Brain microvascular endothelial cell (primary cell): ENCODE measurements around the gene PDLIM1.

Source experiments
- DNase-seq: peaks from one replicate; pipeline ENCODE4 v3.0.0-alpha.2; 2020
- H3K27ac ChIP-seq: fragments of 250-450 bp; sonication (Bioruptor Pico); 2 replicates; pipeline ENCODE4 v1.5.1; 2020; ENCODE audit warnings: mild to moderate bottlenecking, moderate library complexity
- H3K27me3 ChIP-seq: fragments of 250-450 bp; sonication (Bioruptor Pico); replicated peaks from 2 replicates; pipeline ENCODE4 v1.5.1; 2020; ENCODE audit warnings: mild to moderate bottlenecking
- H3K36me3 ChIP-seq: fragments of 250-450 bp; sonication (Bioruptor Pico); replicated peaks from 2 replicates; pipeline ENCODE4 v1.5.1; 2020; ENCODE audit warnings: mild to moderate bottlenecking
- H3K4me3 ChIP-seq: 2 replicates; pipeline ENCODE4 v1.5.1; 2011; ENCODE audit warnings: low read depth, mild to moderate bottlenecking, control low read depth, low read length, moderate library complexity
- in situ Hi-C: cut with HindIII; loops from 2 replicates; pipeline ENCODE4 v1.10.0; 2017; ENCODE audit warnings: low sequenced_read_pairs, low pct_ligation_motif_present
- TF ChIP-seq, protein P1 (sequence below): IDR thresholded peaks from 2 replicates; pipeline ENCODE4 v1.5.1; 2011; ENCODE audit warnings: low read depth, mild to moderate bottlenecking, moderate library complexity, low read length, control low read depth, inconsistent platforms; ENCODE audit errors: missing control alignments

The PDLIM1 gene

DNA sequence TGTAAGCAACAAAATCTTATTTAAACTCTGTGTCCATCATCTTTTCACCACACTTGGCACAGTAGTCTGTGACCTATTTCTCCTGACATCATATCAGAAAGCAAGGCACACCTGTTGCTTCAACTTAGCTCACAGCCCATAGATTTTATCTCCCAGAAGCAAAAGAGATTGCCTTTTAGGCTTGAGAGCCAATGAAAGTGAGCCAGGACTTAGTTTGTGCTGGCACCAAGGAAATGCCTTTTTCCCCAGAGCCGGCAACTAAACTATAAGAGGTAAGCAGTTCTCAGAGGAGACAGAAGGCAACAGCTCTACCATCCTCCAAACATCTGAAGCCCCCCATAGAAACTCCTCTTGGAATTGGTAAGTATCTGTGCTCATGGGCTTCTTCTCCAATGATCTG lies 96.9 kb downstream of the PDLIM1 start, which contains the start of gene ACSM6:
ACSM6 (plus strand) TSS at position 295 of the 400 bp plus-strand sequence. CDS start 248 bp downstream, outside the sequence.
- DNase-seq, result no peak
- Histone ChIP-seq H3K27ac (no peak within 1 kb of the TSS), H3K27me3 (no peaks in the 10 kb centered on the region), H3K36me3 (no peaks in the 10 kb centered on the region), H3K4me3 (no peak within 1 kb of the TSS)
- TF ChIP-seq, protein P1, sequence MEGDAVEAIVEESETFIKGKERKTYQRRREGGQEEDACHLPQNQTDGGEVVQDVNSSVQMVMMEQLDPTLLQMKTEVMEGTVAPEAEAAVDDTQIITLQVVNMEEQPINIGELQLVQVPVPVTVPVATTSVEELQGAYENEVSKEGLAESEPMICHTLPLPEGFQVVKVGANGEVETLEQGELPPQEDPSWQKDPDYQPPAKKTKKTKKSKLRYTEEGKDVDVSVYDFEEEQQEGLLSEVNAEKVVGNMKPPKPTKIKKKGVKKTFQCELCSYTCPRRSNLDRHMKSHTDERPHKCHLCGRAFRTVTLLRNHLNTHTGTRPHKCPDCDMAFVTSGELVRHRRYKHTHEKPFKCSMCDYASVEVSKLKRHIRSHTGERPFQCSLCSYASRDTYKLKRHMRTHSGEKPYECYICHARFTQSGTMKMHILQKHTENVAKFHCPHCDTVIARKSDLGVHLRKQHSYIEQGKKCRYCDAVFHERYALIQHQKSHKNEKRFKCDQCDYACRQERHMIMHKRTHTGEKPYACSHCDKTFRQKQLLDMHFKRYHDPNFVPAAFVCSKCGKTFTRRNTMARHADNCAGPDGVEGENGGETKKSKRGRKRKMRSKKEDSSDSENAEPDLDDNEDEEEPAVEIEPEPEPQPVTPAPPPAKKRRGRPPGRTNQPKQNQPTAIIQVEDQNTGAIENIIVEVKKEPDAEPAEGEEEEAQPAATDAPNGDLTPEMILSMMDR, result no peak
- in situ Hi-C loops, result loop anchor here (25.0 kb wide), 1 partner anchor 168 kb away; no protein-coding TSS in a partner anchor

DNA sequence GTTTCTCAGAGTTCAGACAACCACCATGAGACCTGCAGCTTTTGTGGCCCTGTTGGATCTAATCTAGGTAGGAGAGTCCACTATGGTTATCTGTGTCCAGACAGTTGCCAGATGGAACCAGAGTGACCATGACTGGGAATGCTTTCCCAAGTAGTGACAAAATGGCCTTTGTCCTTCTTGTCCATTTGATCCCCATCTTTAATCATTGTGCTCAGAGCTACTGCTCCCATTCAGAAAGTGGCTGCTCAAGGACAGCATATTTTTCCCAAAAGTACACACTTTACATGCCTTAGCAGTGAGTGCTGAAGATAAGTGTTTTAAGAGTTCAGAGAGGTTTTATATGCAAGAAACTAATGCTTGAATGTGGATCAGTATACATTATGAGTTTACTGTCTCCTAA lies 102.2 kb downstream of the PDLIM1 start:
- TF ChIP-seq, protein P1, result no peak

DNA sequence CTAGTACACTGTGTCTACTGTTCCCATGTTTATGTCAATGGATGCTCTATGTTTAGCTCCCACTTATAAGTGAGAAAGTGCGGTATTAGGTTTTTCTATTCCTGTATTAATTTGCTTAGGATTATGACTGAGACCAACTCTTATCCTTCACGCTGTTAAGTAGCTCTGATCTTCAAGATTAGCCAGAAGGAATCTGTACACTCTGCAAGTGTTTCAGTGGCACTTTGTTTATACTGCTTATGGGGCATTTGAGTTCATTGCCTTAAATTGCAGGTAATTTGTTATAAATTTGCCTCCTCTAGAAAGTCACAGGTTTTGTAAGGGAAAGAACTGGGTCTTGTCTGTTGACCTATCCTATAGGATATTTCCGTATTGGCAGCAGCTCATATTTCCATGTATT lies 103.2 kb downstream of the PDLIM1 start:
- H3K4me3 ChIP-seq, result no peak overlapping the region
- no peak overlapping the region for H3K27ac ChIP-seq
- H3K36me3 ChIP-seq, result no peaks in the 10 kb centered on the region
- in situ Hi-C loops, result loop anchor here (25.0 kb wide), 1 partner anchor 175 kb away; no protein-coding TSS in a partner anchor
- DNase-seq, result no peak
- TF ChIP-seq, protein P1, result no peak
- no peaks in the 10 kb centered on the region for H3K27me3 ChIP-seq

More for the DNA sequence above, 102.2 kb downstream of the PDLIM1 start:
- Histone ChIP-seq H3K4me3 (no peak overlapping the region), H3K36me3 (no peaks in the 10 kb centered on the region), H3K27ac (no peak overlapping the region), H3K27me3 (no peaks in the 10 kb centered on the region)
- in situ Hi-C loops, result loop anchor here (25.0 kb wide), 1 partner anchor 174 kb away; no protein-coding TSS in a partner anchor
- DNase-seq, result no peak
